Natural killer cell (primary cell): ENCODE measurements around the gene MAST4. TPM values are rescaled to one million over a fixed set of nuclear protein-coding genes. Genes with fewer than 3 reads are reported as not detected.

Experiments used
- ATAC-seq, 3 donors: fragments of 150-1000 bp in 2 of 3; fragments of 200-7000 bp in 1 of 3; cut with Tn5 transposase; 1 replicate in 1 of 3; 2 replicates in 2 of 3; pipeline ENCODE4 v1.10.0; 2021; ENCODE audit warnings: mild to moderate bottlenecking in 2 of 3, moderate library complexity in 2 of 3
- DNase-seq, 2 donors: peaks; one replicate each; pipeline versions ENCODE4 v3.0.0 to v3.0.0-alpha.2; 2013 to 2021; ENCODE audit warnings: mixed read lengths in 1 of 2
- H3K27ac ChIP-seq: one replicate; pipeline ENCODE4 v1.5.1; 2013; ENCODE audit warnings: mild to moderate bottlenecking, low read length
- H3K27me3 ChIP-seq: one replicate; pipeline ENCODE4 v1.6.1; 2013; ENCODE audit warnings: low read length; ENCODE audit not compliant: control insufficient read depth, insufficient read depth
- H3K36me3 ChIP-seq: one replicate; pipeline ENCODE4 v1.6.1; 2013; ENCODE audit warnings: low read length; ENCODE audit not compliant: control insufficient read depth, insufficient read depth
- H3K4me1 ChIP-seq: one replicate; pipeline ENCODE4 v1.6.1; 2013; ENCODE audit warnings: low read length; ENCODE audit not compliant: control insufficient read depth, insufficient read depth
- H3K4me3 ChIP-seq: one replicate; pipeline ENCODE4 v1.5.1; 2013; ENCODE audit warnings: low read length
- H3K9me3 ChIP-seq: one replicate; pipeline ENCODE4 v1.6.1; 2013; ENCODE audit warnings: low read length; ENCODE audit not compliant: control insufficient read depth, insufficient read depth
- H3K27ac Mint-ChIP-seq, 2 donors: one replicate each; pipeline ENCODE4 v1.8.0; 2022; ENCODE audit warnings: mild to moderate bottlenecking in 2 of 2, mixed read lengths in 2 of 2, moderate library complexity in 1 of 2
- H3K27me3 Mint-ChIP-seq, 2 donors: one replicate each; pipeline ENCODE4 v1.8.0; 2022; ENCODE audit warnings: low read depth in 2 of 2, mixed read lengths in 2 of 2
- H3K36me3 Mint-ChIP-seq: one replicate; pipeline ENCODE4 v1.8.0; 2022; ENCODE audit warnings: mixed read lengths
- H3K4me1 Mint-ChIP-seq, 2 donors: one replicate each; pipeline ENCODE4 v1.8.0; 2022; ENCODE audit warnings: mixed read lengths in 2 of 2
- H3K4me3 Mint-ChIP-seq: one replicate; pipeline ENCODE4 v1.8.0; 2022; ENCODE audit warnings: mild to moderate bottlenecking, moderate library complexity, mixed read lengths
- H3K9me3 Mint-ChIP-seq, 2 donors: one replicate each; pipeline ENCODE4 v1.8.0; 2022; ENCODE audit warnings: mixed read lengths in 2 of 2
- CTCF ChIP-seq: fragments of 200-600 bp; IDR thresholded peaks from one replicate; pipeline ENCODE4 v1.8.0; 2022; ENCODE audit warnings: antibody characterized with exemption
- WGBS: methylation state at CpG from one replicate; pipeline ENCODE4 v1.1.7; 2013; ENCODE audit warnings: missing lambda C conversion rate; ENCODE audit not compliant: insufficient coverage; 5-methylcytosine and 5-hydroxymethylcytosine counted together
- intact Hi-C: fragments of 100-400 bp; cut with micrococcal nuclease; formaldehyde crosslinking; loops from one replicate; pipeline ENCODE4 v1.14.2; 2022
- total RNA-seq, 4 donors: library from RNA; stranded (reverse); fragments of 120-200 nt in 1 of 4; gene quantifications; one replicate each; pipeline versions ENCODE4 v1.2.3 to v1.2.4, GENCODE V29; 2013 to 2022

MAST4 gene
- total RNA-seq, 3 donors from 2014 or later (not counting 1 experiment from before 2014, with no cell fraction given), result 6.5 to 14.1 (median 12.7) TPM

- no peak overlapping the region for H3K27ac ChIP-seq
- H3K9me3 ChIP-seq, result no peaks in the 10 kb centered on the region
- intact Hi-C loops, result no loop called here
- DNase-seq, result no peak
- no peaks in the 10 kb centered on the region for H3K36me3 Mint-ChIP-seq
- H3K36me3 ChIP-seq, result no peaks in the 10 kb centered on the region
- WGBS, result 93% methylated on average over 10 of the region's 10 CpGs
- H3K4me3 ChIP-seq, result no peak overlapping the region
- H3K27me3 Mint-ChIP-seq, result peaks cover 0 to 3% of the 10 kb centered on the region in 2 donors
- no peak for TF ChIP-seq CTCF
- no peak overlapping the region for H3K4me3 Mint-ChIP-seq
- H3K27me3 ChIP-seq, result no peaks in the 10 kb centered on the region
- no peaks in the 10 kb centered on the region for H3K4me1 Mint-ChIP-seq
- H3K9me3 Mint-ChIP-seq, result no peaks in the 10 kb centered on the region
- no peaks in the 10 kb centered on the region for H3K4me1 ChIP-seq
- H3K27ac Mint-ChIP-seq, result no peak overlapping the region
- ATAC-seq, result no peak
Observed at GRCh38 chr5:66870708-66871107, 274.5 kb downstream of the MAST4 start.

GRCh38 chr5:66871651-66872050 lies 275.5 kb downstream of the MAST4 start:
- intact Hi-C loops, result no loop called here

GRCh38 chr5:66872736-66873331 lies 276.6 kb downstream of the MAST4 start:
- Mint-ChIP-seq H3K4me3 (no peak overlapping the region), H3K27me3 (peaks cover 0 to 3% of the 10 kb centered on the region in 2 donors), H3K9me3 (no peaks in the 10 kb centered on the region), H3K27ac (no peak overlapping the region), H3K4me1 (no peaks in the 10 kb centered on the region), H3K36me3 (no peaks in the 10 kb centered on the region)
- Histone ChIP-seq H3K27ac (no peak overlapping the region), H3K9me3 (no peaks in the 10 kb centered on the region), H3K4me3 (no peak overlapping the region), H3K27me3 (no peaks in the 10 kb centered on the region), H3K4me1 (no peaks in the 10 kb centered on the region), H3K36me3 (no peaks in the 10 kb centered on the region)
- no peak for ATAC-seq
- WGBS, result 97% methylated on average over 3 of the region's 6 CpGs
- DNase-seq, result no peak
- TF ChIP-seq CTCF, result no peak
- intact Hi-C loops, result no loop called here

More at GRCh38 chr5:66871651-66872050, 275.5 kb downstream of the MAST4 start:
- Mint-ChIP-seq H3K27ac (no peak overlapping the region), H3K9me3 (no peaks in the 10 kb centered on the region), H3K36me3 (no peaks in the 10 kb centered on the region), H3K4me3 (no peak overlapping the region), H3K27me3 (peaks cover 0 to 3% of the 10 kb centered on the region in 2 donors), H3K4me1 (no peaks in the 10 kb centered on the region)
- no peak for ATAC-seq
- WGBS, result 94% methylated on average over 5 of the region's 5 CpGs
- no peaks in the 10 kb centered on the region for H3K36me3 ChIP-seq
- no peak for DNase-seq
- no peak overlapping the region for H3K4me3 ChIP-seq
- no peak overlapping the region for H3K27ac ChIP-seq
- TF ChIP-seq CTCF, result no peak
- no peaks in the 10 kb centered on the region for H3K27me3 ChIP-seq
- H3K4me1 ChIP-seq, result no peaks in the 10 kb centered on the region
- no peaks in the 10 kb centered on the region for H3K9me3 ChIP-seq

GRCh38 chr5:66874004-66874403 lies 277.8 kb downstream of the MAST4 start:
- H3K27ac ChIP-seq, result no peak overlapping the region
- DNase-seq (no peak), ATAC-seq (no peak)
- no peak overlapping the region for H3K4me3 ChIP-seq
- Mint-ChIP-seq H3K9me3 (no peaks in the 10 kb centered on the region), H3K36me3 (no peaks in the 10 kb centered on the region), H3K4me1 (no peaks in the 10 kb centered on the region), H3K27ac (no peak overlapping the region), H3K27me3 (peaks cover 0 to 3% of the 10 kb centered on the region in 2 donors), H3K4me3 (no peak overlapping the region)
- WGBS, result 91% methylated on average over 3 of the region's 3 CpGs
- intact Hi-C loops, result no loop called here
- no peaks in the 10 kb centered on the region for H3K36me3 ChIP-seq
- no peaks in the 10 kb centered on the region for H3K9me3 ChIP-seq
- no peaks in the 10 kb centered on the region for H3K4me1 ChIP-seq
- no peaks in the 10 kb centered on the region for H3K27me3 ChIP-seq
- no peak for TF ChIP-seq CTCF
